ENCODE results near the gene INTS1.
A peak's percentile ranks its signal among the peaks of the same experiment; 100 is the strongest.
"Not testable (repeated sequence)": the region's sequence is repeated elsewhere in the genome, so short reads cannot be mapped to it uniquely, and the experiment has no call there.

INTS1 gene

GRCh38 chr7:1444925-1445322 lies 59.3 kb downstream of the INTS1 start:
- no peak for DNase-seq

- no peak for DNase-seq
Measured at GRCh38 chr7:1444214-1444924, 59.8 kb downstream of the INTS1 start.

- DNase-seq = not testable (repeated sequence)
Measured at GRCh38 chr7:1443587-1444200, 60.5 kb downstream of the INTS1 start.

- no peak for DNase-seq
Measured at GRCh38 chr7:1442355-1443124, 61.6 kb downstream of the INTS1 start.

- no peak for DNase-seq
Measured at GRCh38 chr7:1441615-1442354, 62.4 kb downstream of the INTS1 start.

GRCh38 chr7:1440620-1441019 lies 63.6 kb downstream of the INTS1 start:
- DNase-seq = no peak

- DNase-seq = no peak
Measured at GRCh38 chr7:1439373-1440363, 64.5 kb downstream of the INTS1 start.

GRCh38 chr7:1438821-1439220 lies 65.4 kb downstream of the INTS1 start:
- no peak for DNase-seq

- no peak for DNase-seq
Measured at GRCh38 chr7:1438208-1438607, 66.0 kb downstream of the INTS1 start.

GRCh38 chr7:1437155-1437880 lies 66.9 kb downstream of the INTS1 start:
- DNase-seq = no peak

- no peak for DNase-seq
Measured at GRCh38 chr7:1436608-1437007, 67.6 kb downstream of the INTS1 start.

GRCh38 chr7:1434891-1435670 lies 69.1 kb downstream of the INTS1 start:
- DNase-seq = no peak

- no peak for DNase-seq
Measured at GRCh38 chr7:1434165-1434718, 69.9 kb downstream of the INTS1 start.

- no peak for DNase-seq
Measured at GRCh38 chr7:1433128-1433920, 70.9 kb downstream of the INTS1 start.

GRCh38 chr7:1432411-1433082 lies 71.6 kb downstream of the INTS1 start:
- peak; percentile 53 for DNase-seq

GRCh38 chr7:1431634-1432380 lies 72.4 kb downstream of the INTS1 start:
- no peak for DNase-seq

GRCh38 chr7:1431226-1431625 lies 73.0 kb downstream of the INTS1 start:
- DNase-seq = no peak

Data from EL (cell line).